K562 (cell line): ENCODE results near the gene C8A. TPM values are rescaled to one million over a fixed set of nuclear protein-coding genes. Genes with fewer than 3 reads are reported as not detected.

Source experiments
- CHD1 ChIP-seq: fragments of 200-600 bp; sonication (generic); IDR thresholded peaks from one replicate; pipeline ENCODE4 v1.6.1; 2012; ENCODE audit warnings: mild to moderate bottlenecking, moderate library complexity, low read length, inconsistent platforms
- VEZF1 ChIP-seq: fragments of 200-800 bp; sonication (Bioruptor generic); IDR thresholded peaks from 2 replicates; pipeline ENCODE4 v1.6.1; 2017; ENCODE audit warnings: missing genetic modification characterization, missing compliant biosample characterization
- ZBTB2 ChIP-seq: fragments of 450-650 bp; IDR thresholded peaks from 2 replicates; pipeline ENCODE4 v1.6.1; 2016; ENCODE audit warnings: antibody characterized with exemption
- polyA plus RNA-seq, 8 experiments: library from polyadenylated mRNA; depleted of rRNA in 4 of 8; stranded (reverse) in 5 of 8; unstranded in 3 of 8; fragments of >200 nt; fragmentation: Nextera tagmentation in 2 of 8; fragmentation: Illumina TruSeq in 1 of 8; extraction: Ambion mirVana in 2 of 8; extraction: Trizol in 1 of 8; gene quantifications; 2 replicates each; pipeline versions ENCODE4 v1.2.1 to v1.2.3, GENCODE V29; 2011 to 2014; ENCODE audit warnings: inconsistent platforms in 1 of 8, missing spikeins in 1 of 8
- total RNA-seq, 7 experiments: library from RNA; depleted of rRNA in 6 of 7; stranded (reverse); fragments of >200 nt in 6 of 7; fragmentation: Illumina TruSeq in 2 of 7; extraction: Trizol in 2 of 7; gene quantifications; 2 replicates each; pipeline versions ENCODE4 v1.2.1 to v1.2.3, GENCODE V29; 2011 to 2021; ENCODE audit warnings: low replicate concordance in 1 of 7
- TF ChIP-seq, protein P1 (sequence below): fragments of 250-450 bp; sonication (Bioruptor Pico); IDR thresholded peaks from 2 replicates; pipeline ENCODE4 v1.8.0; 2022; ENCODE audit warnings: moderate library complexity, mild to moderate bottlenecking, inconsistent platforms
- TF ChIP-seq, protein P2 (sequence below): fragments of 250-450 bp; sonication (Bioruptor Pico); IDR thresholded peaks from 2 replicates; pipeline ENCODE4 v1.4.0; 2020; ENCODE audit warnings: mild to moderate bottlenecking, moderate library complexity

C8A gene
- total and polyA plus RNA-seq, 9 of the 15 experiments (the other 6 are each of a cell fraction or from before 2014, with no cell fraction given) = 0.09 TPM; not detected in 8

DNA sequence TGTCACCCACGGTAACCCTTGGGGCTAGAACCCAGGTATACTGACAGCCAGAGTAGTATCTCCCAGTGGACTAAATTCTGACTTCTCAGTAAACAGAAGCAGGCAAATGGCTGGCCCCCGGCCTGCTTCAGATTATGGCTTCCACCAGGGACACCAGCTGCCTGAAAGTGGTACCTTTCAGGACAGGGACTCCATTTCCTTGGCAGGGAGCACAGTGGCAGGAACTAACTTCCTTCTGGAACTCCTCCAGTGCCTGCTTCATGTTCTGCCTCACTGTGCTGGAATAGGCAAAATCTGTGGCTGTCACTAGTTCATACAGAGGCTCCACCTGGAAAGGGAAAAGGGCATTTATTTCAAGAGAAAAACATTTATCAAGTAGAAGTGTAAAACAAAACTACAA is 78.6 kb downstream of the C8A start (continued):
- TF ChIP-seq, protein P1, sequence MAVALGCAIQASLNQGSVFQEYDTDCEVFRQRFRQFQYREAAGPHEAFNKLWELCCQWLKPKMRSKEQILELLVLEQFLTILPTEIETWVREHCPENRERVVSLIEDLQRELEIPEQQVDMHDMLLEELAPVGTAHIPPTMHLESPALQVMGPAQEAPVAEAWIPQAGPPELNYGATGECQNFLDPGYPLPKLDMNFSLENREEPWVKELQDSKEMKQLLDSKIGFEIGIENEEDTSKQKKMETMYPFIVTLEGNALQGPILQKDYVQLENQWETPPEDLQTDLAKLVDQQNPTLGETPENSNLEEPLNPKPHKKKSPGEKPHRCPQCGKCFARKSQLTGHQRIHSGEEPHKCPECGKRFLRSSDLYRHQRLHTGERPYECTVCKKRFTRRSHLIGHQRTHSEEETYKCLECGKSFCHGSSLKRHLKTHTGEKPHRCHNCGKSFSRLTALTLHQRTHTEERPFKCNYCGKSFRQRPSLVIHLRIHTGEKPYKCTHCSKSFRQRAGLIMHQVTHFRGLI (CRISPR knock-in tag) = no peak
- TF ChIP-seq CHD1 (no peak), VEZF1 (no peak), ZBTB2 (no peak)
- TF ChIP-seq, protein P2, sequence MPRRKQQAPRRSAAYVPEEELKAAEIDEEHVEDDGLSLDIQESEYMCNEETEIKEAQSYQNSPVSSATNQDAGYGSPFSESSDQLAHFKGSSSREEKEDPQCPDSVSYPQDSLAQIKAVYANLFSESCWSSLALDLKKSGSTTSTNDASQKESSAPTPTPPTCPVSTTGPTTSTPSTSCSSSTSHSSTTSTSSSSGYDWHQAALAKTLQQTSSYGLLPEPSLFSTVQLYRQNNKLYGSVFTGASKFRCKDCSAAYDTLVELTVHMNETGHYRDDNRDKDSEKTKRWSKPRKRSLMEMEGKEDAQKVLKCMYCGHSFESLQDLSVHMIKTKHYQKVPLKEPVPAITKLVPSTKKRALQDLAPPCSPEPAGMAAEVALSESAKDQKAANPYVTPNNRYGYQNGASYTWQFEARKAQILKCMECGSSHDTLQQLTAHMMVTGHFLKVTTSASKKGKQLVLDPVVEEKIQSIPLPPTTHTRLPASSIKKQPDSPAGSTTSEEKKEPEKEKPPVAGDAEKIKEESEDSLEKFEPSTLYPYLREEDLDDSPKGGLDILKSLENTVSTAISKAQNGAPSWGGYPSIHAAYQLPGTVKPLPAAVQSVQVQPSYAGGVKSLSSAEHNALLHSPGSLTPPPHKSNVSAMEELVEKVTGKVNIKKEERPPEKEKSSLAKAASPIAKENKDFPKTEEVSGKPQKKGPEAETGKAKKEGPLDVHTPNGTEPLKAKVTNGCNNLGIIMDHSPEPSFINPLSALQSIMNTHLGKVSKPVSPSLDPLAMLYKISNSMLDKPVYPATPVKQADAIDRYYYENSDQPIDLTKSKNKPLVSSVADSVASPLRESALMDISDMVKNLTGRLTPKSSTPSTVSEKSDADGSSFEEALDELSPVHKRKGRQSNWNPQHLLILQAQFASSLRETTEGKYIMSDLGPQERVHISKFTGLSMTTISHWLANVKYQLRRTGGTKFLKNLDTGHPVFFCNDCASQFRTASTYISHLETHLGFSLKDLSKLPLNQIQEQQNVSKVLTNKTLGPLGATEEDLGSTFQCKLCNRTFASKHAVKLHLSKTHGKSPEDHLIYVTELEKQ (CRISPR knock-in tag) = no peak
